GM13977 (cell line): ENCODE data around the gene INO80D.
A peak's percentile ranks its signal among the peaks of the same experiment; 100 is the strongest.
"Not testable (repeated sequence)": the region's sequence is repeated elsewhere in the genome, so short reads cannot be mapped to it uniquely, and the experiment has no call there.

Experiments
- DNase-seq: peaks from one replicate; pipeline ENCODE4 v3.0.0; 2012; ENCODE audit warnings: low spot score
- CTCF ChIP-seq: IDR thresholded peaks from 2 replicates; pipeline ENCODE4 v1.5.1; 2012; ENCODE audit warnings: mild to moderate bottlenecking, control low read depth; ENCODE audit not compliant: insufficient read depth; ENCODE audit errors: extremely low read depth, missing control alignments
- in situ Hi-C: fragments of 300-500 bp; cut with MboI; formaldehyde crosslinking; loops from one replicate; pipeline ENCODE4 v1.12.0; 2022; ENCODE audit warnings: low sequenced_read_pairs, low pct_unique_long_range_greater_than_20kb, mixed read lengths, inconsistent platforms; ENCODE audit not compliant: unreplicated experiment

INO80D gene

GRCh38 chr2:206085742-206086445, at the start of gene INO80D:
Gene INO80D (minus strand): TSS chr2:206086174. CDS start chr2:206063016, 23,158 bp downstream.
- DNase-seq, result peak; percentile 83
- in situ Hi-C loops, result no loop called here
- peak; percentile 62 for TF ChIP-seq CTCF

GRCh38 chr2:206127656-206128055, 41.7 kb upstream of the INO80D start:
- no peak for TF ChIP-seq CTCF

GRCh38 chr2:206125901-206126300, 39.9 kb upstream of the INO80D start:
- TF ChIP-seq CTCF, result no peak
- in situ Hi-C loops, result no loop called here
- no peak for DNase-seq

More at GRCh38 chr2:206127656-206128055, 41.7 kb upstream of the INO80D start:
- DNase-seq, result no peak
- in situ Hi-C loops, result no loop called here

GRCh38 chr2:206122569-206122968, 36.6 kb upstream of the INO80D start:
- DNase-seq, in situ Hi-C loops: not testable (repeated sequence)

- in situ Hi-C loops, result no loop called here
- DNase-seq, result no peak
- TF ChIP-seq CTCF, result no peak
Observed at GRCh38 chr2:206116278-206116677, 30.3 kb upstream of the INO80D start.

GRCh38 chr2:206115026-206115578, 29.1 kb upstream of the INO80D start:
- DNase-seq, result no peak
- TF ChIP-seq CTCF, result no peak
- in situ Hi-C loops, result no loop called here

- no peak for TF ChIP-seq CTCF
- no peak for DNase-seq
- in situ Hi-C loops, result no loop called here
Observed at GRCh38 chr2:206112846-206113547, 27.0 kb upstream of the INO80D start.
